B cell (primary cell): Measurements from ENCODE around the gene CBLIF. TPM values are rescaled to one million over a fixed set of nuclear protein-coding genes. Genes with fewer than 3 reads are reported as not detected.
A peak's percentile ranks its signal among the peaks of the same experiment; 100 is the strongest.

Source experiments
- ATAC-seq: fragments of 200-7000 bp; cut with Tn5 transposase; one replicate; pipeline ENCODE4 v1.10.0; 2021; ENCODE audit warnings: low read depth, mild to moderate bottlenecking, moderate number of reproducible peaks, moderate library complexity
- CTCF ChIA-PET: fragments of 350-600 bp; sonication (Branson Sonifier 250); formaldehyde crosslinking; loops from one replicate; lab custom pipeline; 2021; ENCODE audit warnings: antibody characterized with exemption, inconsistent platforms; lab: Charles Lee
- POLR2A ChIA-PET: fragments of 350-600 bp; sonication (Branson Sonifier 250); formaldehyde crosslinking; loops from one replicate; lab custom pipeline; 2021; ENCODE audit warnings: antibody characterized with exemption; lab: Charles Lee
- DNase-seq: peaks from one replicate; pipeline ENCODE4 v3.0.0; 2013
- H2AFZ ChIP-seq: 2 replicates; pipeline ENCODE4 v1.6.1; 2012; ENCODE audit warnings: mild to moderate bottlenecking, low read depth, low read length; ENCODE audit not compliant: insufficient read depth, poor library complexity, severe bottlenecking
- H3K27ac ChIP-seq, 2 donors: 1 replicate in 1 of 2; 2 replicates in 1 of 2; pipeline ENCODE4 v1.5.1; 2012 to 2013; ENCODE audit warnings: low read length in 2 of 2, mild to moderate bottlenecking in 2 of 2, moderate library complexity in 1 of 2
- H3K27me3 ChIP-seq, 4 experiments: fragments of 200-600 bp in 1 of 4; sonication (generic) in 1 of 4; replicated peaks in 1 of 4; 1 replicate in 2 of 4; 2 replicates in 2 of 4; pipeline versions ENCODE4 v1.6.1 to v1.7.0; 2013 to 2016; ENCODE audit warnings: low read length in 3 of 4, mild to moderate bottlenecking in 2 of 4, mixed read lengths in 1 of 4, moderate library complexity in 1 of 4; ENCODE audit not compliant: insufficient read depth in 4 of 4, control insufficient read depth in 3 of 4; ENCODE audit errors: control extremely low read depth in 1 of 4
- H3K36me3 ChIP-seq, 2 experiments: replicated peaks in 1 of 2; 1 replicate in 1 of 2; 2 replicates in 1 of 2; pipeline versions ENCODE4 v1.6.1 to v1.7.1; 2013; ENCODE audit warnings: low read length in 1 of 2; ENCODE audit not compliant: insufficient read depth in 2 of 2, control insufficient read depth in 1 of 2; ENCODE audit errors: control extremely low read depth in 1 of 2, extremely low read depth in 1 of 2
- H3K4me1 ChIP-seq, 2 donors: fragments of 200-600 bp in 1 of 2; sonication (generic) in 1 of 2; 1 replicate in 1 of 2; 2 replicates in 1 of 2; pipeline versions ENCODE4 v1.5.1 to v1.6.1; 2013 to 2017; ENCODE audit warnings: low read length in 2 of 2; ENCODE audit not compliant: control insufficient read depth in 2 of 2, insufficient read depth in 2 of 2
- H3K4me2 ChIP-seq: replicated peaks from 2 replicates; pipeline ENCODE3; 2012; ENCODE audit warnings: mild to moderate bottlenecking, low read depth, low read length; ENCODE audit not compliant: poor library complexity, severe bottlenecking
- H3K4me3 ChIP-seq, 5 experiments: fragments of 200-600 bp in 1 of 5; sonication (generic) in 1 of 5; 1 replicate in 3 of 5; 2 replicates in 2 of 5; pipeline versions ENCODE4 v1.5.1 to v1.7.0; 2011 to 2016; ENCODE audit warnings: low read length in 4 of 5, mild to moderate bottlenecking in 4 of 5, low read depth in 2 of 5, control low read depth in 1 of 5, moderate library complexity in 1 of 5; ENCODE audit not compliant: insufficient read depth in 1 of 5; ENCODE audit errors: control extremely low read depth in 1 of 5, extremely low read depth in 1 of 5
- H3K79me2 ChIP-seq: fragments of 200-600 bp; sonication (generic); one replicate; pipeline ENCODE4 v1.6.0; 2016; ENCODE audit warnings: low read length; ENCODE audit not compliant: control insufficient read depth, insufficient read depth
- H3K9ac ChIP-seq: fragments of 200-600 bp; sonication (generic); 2 replicates; pipeline ENCODE4 v1.6.1; 2017; ENCODE audit warnings: mild to moderate bottlenecking, low read length, moderate library complexity
- H3K9me3 ChIP-seq, 3 donors: one replicate each; pipeline versions ENCODE4 v1.6.1 to v1.7.1; 2013; ENCODE audit warnings: low read length in 2 of 3; ENCODE audit not compliant: control insufficient read depth in 2 of 3, insufficient read depth in 1 of 3; ENCODE audit errors: control extremely low read depth in 1 of 3
- H4K20me1 ChIP-seq: 2 replicates; pipeline ENCODE4 v1.6.0; 2012; ENCODE audit warnings: mild to moderate bottlenecking, low read length; ENCODE audit not compliant: insufficient read depth, control insufficient read depth, poor library complexity, severe bottlenecking
- H3K27ac Mint-ChIP-seq: one replicate; pipeline ENCODE4 v1.8.0; 2021; ENCODE audit warnings: mixed read lengths
- H3K27me3 Mint-ChIP-seq: one replicate; pipeline ENCODE4 v1.8.0; 2021; ENCODE audit warnings: mixed read lengths
- H3K4me1 Mint-ChIP-seq: one replicate; pipeline ENCODE4 v1.8.0; 2021; ENCODE audit warnings: mixed read lengths
- H3K4me3 Mint-ChIP-seq: one replicate; pipeline ENCODE4 v1.8.0; 2021; ENCODE audit warnings: mixed read lengths
- H3K9me3 Mint-ChIP-seq: one replicate; pipeline ENCODE4 v1.8.0; 2022; ENCODE audit warnings: mixed read lengths; ENCODE audit not compliant: insufficient read depth
- EZH2 ChIP-seq: IDR thresholded peaks from 2 replicates; pipeline ENCODE4 v1.6.1; 2012; ENCODE audit warnings: borderline replicate concordance, low read depth, mild to moderate bottlenecking, moderate library complexity, low read length; ENCODE audit not compliant: insufficient read depth, poor library complexity, severe bottlenecking
- WGBS: methylation state at CpG from one replicate; pipeline ENCODE4 v1.1.5; 2013; ENCODE audit warnings: missing lambda C conversion rate; ENCODE audit not compliant: insufficient coverage; 5-methylcytosine and 5-hydroxymethylcytosine counted together
- intact Hi-C: fragments of 100-400 bp; cut with micrococcal nuclease; formaldehyde crosslinking; loops from one replicate; pipeline ENCODE4 v1.10.0; 2022
- polyA plus RNA-seq: library from polyadenylated mRNA; depleted of rRNA; stranded (reverse); fragments of >200 nt; gene quantifications from 2 replicates; pipeline ENCODE4 v1.2.3, GENCODE V29; 2012
- total RNA-seq, 2 donors: library from RNA; stranded (reverse); fragments of 120-200 nt in 1 of 2; gene quantifications; 1 replicate in 1 of 2; 2 replicates in 1 of 2; pipeline versions ENCODE4 v1.2.3 to v1.2.4, GENCODE V29; 2013 to 2022
- TF ChIP-seq, protein P1 (sequence below): fragments of 200-600 bp; IDR thresholded peaks from one replicate; pipeline ENCODE4 v1.8.0; 2022; ENCODE audit warnings: antibody characterized with exemption, mild to moderate bottlenecking

CBLIF gene
- total and polyA plus RNA-seq, 2 donors (not counting 1 experiment from before 2014, with no cell fraction given): not detected

DNA sequence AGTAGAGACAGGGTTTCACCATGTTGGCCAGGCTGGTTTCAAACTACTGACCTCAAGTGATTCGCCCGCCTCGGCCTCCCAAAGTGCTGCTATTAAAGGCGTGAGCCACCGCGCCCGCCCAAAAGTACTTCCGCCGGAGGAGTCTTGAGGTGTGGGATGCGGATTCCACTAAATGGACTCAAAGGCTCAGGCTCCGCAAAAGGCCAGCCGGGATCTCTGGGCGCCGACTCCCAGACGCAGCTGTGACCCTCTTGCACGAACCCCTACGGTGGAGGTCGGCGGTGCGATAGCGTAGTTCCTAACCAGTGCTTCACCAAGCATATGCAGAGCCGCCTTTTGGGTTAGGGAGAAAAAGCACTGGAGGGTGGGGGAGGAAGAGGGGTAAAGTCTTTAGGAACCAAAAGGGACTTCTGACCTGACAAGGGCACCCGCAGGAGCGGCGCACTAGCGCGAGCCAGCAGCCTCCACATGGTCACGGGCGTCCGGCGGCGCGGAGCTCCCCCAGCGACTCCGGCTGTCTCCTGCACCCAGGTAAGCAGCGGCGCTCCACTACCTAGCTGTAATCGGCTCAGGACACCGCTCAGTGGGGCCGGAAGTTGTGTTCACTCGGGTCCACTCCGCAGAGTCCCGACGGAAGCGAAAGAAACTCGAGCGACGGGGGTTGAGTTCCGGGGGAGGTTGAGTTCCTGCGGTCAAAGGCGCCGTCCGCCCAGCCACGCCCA, 34.9 kb downstream of the CBLIF start, which contains the start of gene MRPL16:
MRPL16 (minus strand) TSS at position 590 of the 722 bp plus-strand sequence; CDS start at position 470, 120 bp downstream.
- ChIA-PET POLR2A (interaction anchor here (0.9 kb wide), 1 partner anchor 142 kb away, joined by 3 read pairs; the partner anchor contains the start of gene PATL1), CTCF (interaction anchor here (1.2 to 6.0 kb wide), 3 partner anchors 9 to 56 kb away, joined by 6 to 66 read pairs (median 9); partner anchors contain the start of gene STX3)
- Mint-ChIP-seq H3K27ac (peak within 1 kb of the TSS; percentile 85), H3K4me1 (peaks cover 14% of the 10 kb centered on the region), H3K9me3 (no peaks in the 10 kb centered on the region), H3K4me3 (peak within 1 kb of the TSS; percentile 93), H3K27me3 (peaks cover 7% of the 10 kb centered on the region)
- Histone ChIP-seq H3K9ac (peak within 1 kb of the TSS; percentile 98), H2AFZ (peak within 1 kb of the TSS; percentile 88), H4K20me1 (no peaks in the 10 kb centered on the region), H3K36me3 (peaks cover 0 to 24% of the 10 kb centered on the region in 2 experiments), H3K27ac (peak within 1 kb of the TSS; percentile 61 to 76), H3K4me1 (peaks cover 10 to 18% of the 10 kb centered on the region in 2 donors), H3K9me3 (peaks cover 0 to 6% (median 0%) of the 10 kb centered on the region in 3 donors), H3K79me2 (peaks cover 3% of the 10 kb centered on the region), H3K4me2 (peak within 1 kb of the TSS; percentile 94), H3K4me3 (peak within 1 kb of the TSS; percentile 72 to 95 (median 82)), H3K27me3 (no peaks in the 10 kb centered on the region)
- intact Hi-C loops: loop anchor here (1.0 to 5.0 kb wide), 4 partner anchors 38 to 258 kb away; partner anchors contain the start of gene PATL1
- TF ChIP-seq EZH2: no peak
- TF ChIP-seq, protein P1, sequence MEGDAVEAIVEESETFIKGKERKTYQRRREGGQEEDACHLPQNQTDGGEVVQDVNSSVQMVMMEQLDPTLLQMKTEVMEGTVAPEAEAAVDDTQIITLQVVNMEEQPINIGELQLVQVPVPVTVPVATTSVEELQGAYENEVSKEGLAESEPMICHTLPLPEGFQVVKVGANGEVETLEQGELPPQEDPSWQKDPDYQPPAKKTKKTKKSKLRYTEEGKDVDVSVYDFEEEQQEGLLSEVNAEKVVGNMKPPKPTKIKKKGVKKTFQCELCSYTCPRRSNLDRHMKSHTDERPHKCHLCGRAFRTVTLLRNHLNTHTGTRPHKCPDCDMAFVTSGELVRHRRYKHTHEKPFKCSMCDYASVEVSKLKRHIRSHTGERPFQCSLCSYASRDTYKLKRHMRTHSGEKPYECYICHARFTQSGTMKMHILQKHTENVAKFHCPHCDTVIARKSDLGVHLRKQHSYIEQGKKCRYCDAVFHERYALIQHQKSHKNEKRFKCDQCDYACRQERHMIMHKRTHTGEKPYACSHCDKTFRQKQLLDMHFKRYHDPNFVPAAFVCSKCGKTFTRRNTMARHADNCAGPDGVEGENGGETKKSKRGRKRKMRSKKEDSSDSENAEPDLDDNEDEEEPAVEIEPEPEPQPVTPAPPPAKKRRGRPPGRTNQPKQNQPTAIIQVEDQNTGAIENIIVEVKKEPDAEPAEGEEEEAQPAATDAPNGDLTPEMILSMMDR: peak; percentile 52
- WGBS: under 1% methylated on average over 52 of the region's 54 CpGs
- peak; percentile 94 for DNase-seq
- ATAC-seq: peak; percentile 98
